IPS DF 6.9 (cell line): ENCODE data around the gene STIM1.

ENCODE experiments used
- DNase-seq: peaks from one replicate; pipeline ENCODE4 v3.0.0-alpha.2; 2013; ENCODE audit warnings: low read depth, low spot score
- H3K27ac ChIP-seq: one replicate; pipeline ENCODE4 v1.5.1; 2013; ENCODE audit warnings: low read length, control low read depth
- H3K27me3 ChIP-seq: 2 replicates; pipeline ENCODE4 v1.6.1; 2013; ENCODE audit warnings: mild to moderate bottlenecking, low read length; ENCODE audit not compliant: control insufficient read depth, insufficient read depth
- H3K36me3 ChIP-seq: 2 replicates; pipeline ENCODE4 v1.6.1; 2013; ENCODE audit warnings: low read length; ENCODE audit not compliant: control insufficient read depth, insufficient read depth
- H3K4me1 ChIP-seq: 2 replicates; pipeline ENCODE4 v1.6.1; 2013; ENCODE audit warnings: low read length; ENCODE audit not compliant: control insufficient read depth, insufficient read depth
- H3K4me3 ChIP-seq: 2 replicates; pipeline ENCODE4 v1.5.1; 2013; ENCODE audit warnings: mild to moderate bottlenecking, low read length
- H3K9me3 ChIP-seq: 2 replicates; pipeline ENCODE4 v1.6.1; 2013; ENCODE audit warnings: low read length, inconsistent platforms; ENCODE audit not compliant: control insufficient read depth, insufficient read depth
- WGBS: extraction: QIAGEN DNeasy Blood & Tissue Kit; methylation state at CpG from one replicate; pipeline ENCODE4 v1.1.7; 2013; ENCODE audit warnings: mixed read lengths, missing lambda C conversion rate; ENCODE audit not compliant: insufficient read length, insufficient coverage; 5-methylcytosine and 5-hydroxymethylcytosine counted together

Gene STIM1

DNA sequence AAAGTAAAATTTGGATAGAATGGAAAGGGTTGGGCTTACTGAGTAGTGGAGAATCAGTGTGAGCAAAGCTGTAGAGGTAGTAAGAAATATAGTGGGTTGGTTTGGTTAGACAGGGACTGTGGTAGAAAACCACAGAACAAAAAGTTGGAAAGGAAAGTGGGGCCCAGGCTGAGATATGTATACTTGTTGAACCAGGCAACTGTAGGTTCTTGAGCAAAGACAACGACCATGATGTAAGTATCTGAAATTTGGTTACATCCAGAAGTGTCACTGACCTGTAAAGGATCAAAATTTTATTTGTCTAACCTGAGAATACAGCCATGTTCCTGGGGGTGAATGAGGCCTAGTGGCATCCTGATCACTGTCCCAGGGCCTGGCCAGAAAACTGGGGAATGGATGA lies 114.1 kb downstream of the STIM1 start:
- DNase-seq, result no peak
- Histone ChIP-seq H3K4me3 (no peak overlapping the region), H3K27me3 (no peaks in the 10 kb centered on the region), H3K27ac (no peak overlapping the region), H3K36me3 (no peaks in the 10 kb centered on the region), H3K9me3 (no peaks in the 10 kb centered on the region), H3K4me1 (no peaks in the 10 kb centered on the region)
- WGBS, result no CpG with 5 or more reads among the region's 1 CpG

DNA sequence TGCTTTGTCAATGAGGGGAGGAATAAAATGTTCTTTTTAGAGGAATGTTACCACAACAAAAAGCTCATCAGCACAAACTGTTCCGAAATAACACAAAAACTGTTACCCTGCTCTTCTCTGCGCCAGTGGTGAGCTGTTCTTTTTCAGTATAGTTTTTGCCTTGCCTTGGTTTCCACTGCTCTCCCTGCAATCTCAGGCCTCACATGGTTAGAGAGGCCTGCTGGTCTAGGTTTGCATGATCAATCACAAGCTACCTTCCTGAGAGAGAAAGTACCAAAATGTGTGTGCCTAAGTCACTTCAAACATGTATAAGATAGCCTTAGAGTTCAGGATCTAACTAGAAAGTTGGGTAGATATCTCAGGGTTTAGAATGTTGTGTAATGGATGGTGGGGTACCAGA lies 114.6 kb downstream of the STIM1 start:
- no CpG with 5 or more reads among the region's 2 CpGs for WGBS
- Histone ChIP-seq H3K27ac (no peak overlapping the region), H3K4me1 (no peaks in the 10 kb centered on the region), H3K36me3 (no peaks in the 10 kb centered on the region), H3K4me3 (no peak overlapping the region), H3K27me3 (no peaks in the 10 kb centered on the region), H3K9me3 (no peaks in the 10 kb centered on the region)
- DNase-seq, result no peak

DNA sequence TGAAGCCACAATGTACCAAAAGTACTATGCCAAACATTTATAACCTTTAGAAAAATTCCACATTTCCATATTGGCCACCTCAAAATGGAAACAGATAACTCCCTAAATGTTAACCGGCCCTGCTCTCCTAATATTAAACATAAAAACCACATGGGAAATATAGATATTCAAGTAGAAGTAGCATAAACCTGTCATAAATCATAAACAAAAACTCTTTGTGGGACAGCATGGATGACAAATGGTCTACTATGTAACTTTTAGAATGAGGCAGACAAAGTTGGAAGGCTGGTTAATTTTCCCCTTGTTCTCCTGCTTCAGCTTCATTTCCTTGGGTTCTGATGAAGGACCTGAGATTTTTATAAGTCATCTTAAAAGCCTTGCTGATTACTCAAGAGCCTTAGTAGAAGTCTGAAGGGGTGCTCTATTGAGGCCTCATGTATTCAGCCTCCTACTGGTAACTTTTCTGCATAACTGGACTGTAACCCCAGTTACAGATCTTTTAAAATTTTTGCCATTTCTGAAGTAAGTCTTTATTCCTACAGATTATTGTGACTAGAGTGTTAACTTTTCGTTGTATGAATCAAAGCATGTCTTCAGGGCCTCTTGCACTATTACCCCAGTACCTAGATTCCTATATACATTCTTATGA lies 116.4 kb downstream of the STIM1 start:
- Histone ChIP-seq H3K36me3 (no peaks in the 10 kb centered on the region), H3K27ac (no peak overlapping the region), H3K9me3 (no peaks in the 10 kb centered on the region), H3K4me3 (no peak overlapping the region), H3K27me3 (no peaks in the 10 kb centered on the region), H3K4me1 (no peaks in the 10 kb centered on the region)
- no CpG with 5 or more reads among the region's 2 CpGs for WGBS
- DNase-seq, result no peak

DNA sequence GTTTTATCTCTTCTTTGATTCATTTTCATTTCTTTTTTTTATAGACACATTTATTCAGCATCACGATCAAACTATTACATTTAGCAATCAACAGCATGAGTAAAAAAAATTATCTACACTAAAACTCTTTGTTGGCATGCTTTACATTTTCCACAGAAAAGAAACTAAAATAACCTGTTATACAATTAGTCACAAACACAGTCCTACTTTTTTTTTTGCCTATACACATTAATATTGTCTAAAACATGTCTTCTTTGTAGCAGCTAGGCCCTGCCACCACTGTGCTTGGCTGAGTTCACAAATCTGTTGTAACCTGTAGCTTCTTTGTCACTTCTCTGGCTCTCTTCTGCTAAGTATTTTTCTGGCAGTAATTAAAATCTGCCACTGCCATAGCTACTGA lies 117.0 kb downstream of the STIM1 start:
- H3K4me1 ChIP-seq, result no peaks in the 10 kb centered on the region
- H3K27ac ChIP-seq, result no peak overlapping the region
- WGBS, result 100% methylated on average over 1 of the region's 1 CpG
- H3K4me3 ChIP-seq, result no peak overlapping the region
- H3K27me3 ChIP-seq, result no peaks in the 10 kb centered on the region
- no peak for DNase-seq
- no peaks in the 10 kb centered on the region for H3K9me3 ChIP-seq
- no peaks in the 10 kb centered on the region for H3K36me3 ChIP-seq

DNA sequence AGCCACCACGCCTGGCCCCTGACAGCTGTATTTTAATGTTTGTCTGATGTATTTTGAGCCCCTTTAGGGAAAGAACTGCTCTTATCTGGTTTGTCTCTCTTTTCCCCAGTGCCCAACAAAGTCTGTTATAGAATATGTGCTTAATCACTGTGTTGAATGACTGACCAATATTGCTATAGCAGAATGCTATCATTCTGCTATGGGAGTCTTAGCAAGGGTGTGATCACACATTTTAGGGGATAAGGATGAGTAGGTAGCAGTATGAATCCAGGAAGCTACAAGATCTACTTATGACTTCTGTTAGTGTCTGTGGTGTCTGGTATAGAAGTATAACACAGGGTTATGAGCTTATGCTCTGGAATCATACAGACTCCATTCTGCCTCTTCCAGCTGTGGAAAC lies 121.6 kb downstream of the STIM1 start:
- no peak for DNase-seq
- Histone ChIP-seq H3K36me3 (no peaks in the 10 kb centered on the region), H3K4me1 (no peaks in the 10 kb centered on the region), H3K27me3 (no peaks in the 10 kb centered on the region), H3K4me3 (no peak overlapping the region), H3K9me3 (no peaks in the 10 kb centered on the region), H3K27ac (no peak overlapping the region)
- WGBS, result no CpG with 5 or more reads among the region's 1 CpG

DNA sequence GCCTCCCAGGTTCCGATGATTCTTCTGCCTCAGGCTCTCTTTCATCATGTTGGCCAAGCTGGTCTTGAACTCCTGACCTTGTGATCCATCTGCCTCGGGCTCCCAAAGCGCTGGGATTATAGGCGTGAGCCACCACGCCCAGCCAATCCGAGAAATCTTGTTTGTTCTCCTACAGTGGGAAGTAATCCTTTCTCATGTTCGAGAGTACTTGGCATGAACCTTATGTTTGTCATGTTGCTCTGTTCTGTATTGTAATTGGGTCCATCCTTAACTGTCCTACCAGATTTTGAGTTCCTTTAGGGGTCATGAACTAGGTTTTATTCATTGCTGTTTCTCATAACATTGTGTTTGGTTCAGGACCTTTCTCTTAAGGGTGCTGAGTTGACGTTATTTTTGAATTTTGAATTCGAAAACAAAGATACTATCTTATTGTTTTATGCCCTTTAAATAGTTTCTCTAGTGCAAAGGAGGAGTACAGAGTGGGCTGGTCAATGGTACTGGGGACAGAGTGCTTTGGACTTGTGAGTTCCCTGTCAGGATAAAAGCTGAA lies 125.7 kb downstream of the STIM1 start:
- H3K27ac ChIP-seq, result no peak overlapping the region
- H3K4me3 ChIP-seq, result no peak overlapping the region
- no peaks in the 10 kb centered on the region for H3K4me1 ChIP-seq
- no peaks in the 10 kb centered on the region for H3K27me3 ChIP-seq
- H3K36me3 ChIP-seq, result no peaks in the 10 kb centered on the region
- no CpG with 5 or more reads among the region's 9 CpGs for WGBS
- no peak for DNase-seq
- H3K9me3 ChIP-seq, result no peaks in the 10 kb centered on the region

DNA sequence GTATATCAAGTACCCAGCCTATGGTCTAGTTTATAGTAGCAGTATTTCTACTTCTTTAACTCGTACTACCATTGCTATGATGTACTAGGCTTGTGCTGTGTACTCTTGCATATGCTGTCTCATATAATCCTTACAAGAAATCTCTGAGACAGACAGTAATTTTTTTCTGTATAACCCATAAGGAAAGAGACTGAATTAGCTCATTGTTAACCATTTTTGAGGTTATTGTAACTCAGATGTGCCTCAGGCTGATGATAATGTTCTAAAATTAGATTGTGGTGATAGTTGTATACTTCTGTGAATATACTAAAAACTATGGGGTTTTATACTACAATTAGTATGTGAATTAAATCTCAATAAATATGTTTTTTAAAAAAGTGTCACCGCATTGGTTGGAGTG lies 127.0 kb downstream of the STIM1 start:
- no CpG with 5 or more reads among the region's 2 CpGs for WGBS
- no peak for DNase-seq
- H3K27ac ChIP-seq, result no peak overlapping the region
- H3K4me1 ChIP-seq, result no peaks in the 10 kb centered on the region
- H3K4me3 ChIP-seq, result no peak overlapping the region
- H3K9me3 ChIP-seq, result no peaks in the 10 kb centered on the region
- no peaks in the 10 kb centered on the region for H3K36me3 ChIP-seq
- H3K27me3 ChIP-seq, result no peaks in the 10 kb centered on the region

DNA sequence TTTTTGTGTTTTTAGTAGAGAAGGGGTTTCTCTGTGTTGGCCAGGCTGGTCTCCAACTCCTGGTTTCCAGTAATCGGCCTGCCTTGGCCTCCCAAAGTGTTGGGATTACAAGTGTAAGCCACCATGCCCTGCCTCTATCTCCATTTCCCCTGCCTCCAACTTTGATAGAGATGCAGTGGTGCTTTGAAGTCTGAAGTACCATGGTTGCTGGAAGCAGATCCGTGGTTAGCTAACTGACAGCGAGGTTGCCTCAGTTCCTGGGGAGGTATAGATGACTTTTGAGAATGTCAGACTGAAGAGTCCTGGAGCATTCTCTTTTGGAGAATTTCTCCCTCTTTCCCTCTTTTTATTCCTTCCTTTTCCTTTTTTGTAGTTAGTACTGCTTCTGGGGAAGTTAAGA lies 127.6 kb downstream of the STIM1 start:
- H3K27me3 ChIP-seq, result no peaks in the 10 kb centered on the region
- WGBS, result no CpG with 5 or more reads among the region's 3 CpGs
- H3K4me3 ChIP-seq, result no peak overlapping the region
- no peak for DNase-seq
- H3K27ac ChIP-seq, result no peak overlapping the region
- H3K36me3 ChIP-seq, result no peaks in the 10 kb centered on the region
- no peaks in the 10 kb centered on the region for H3K4me1 ChIP-seq
- no peaks in the 10 kb centered on the region for H3K9me3 ChIP-seq

DNA sequence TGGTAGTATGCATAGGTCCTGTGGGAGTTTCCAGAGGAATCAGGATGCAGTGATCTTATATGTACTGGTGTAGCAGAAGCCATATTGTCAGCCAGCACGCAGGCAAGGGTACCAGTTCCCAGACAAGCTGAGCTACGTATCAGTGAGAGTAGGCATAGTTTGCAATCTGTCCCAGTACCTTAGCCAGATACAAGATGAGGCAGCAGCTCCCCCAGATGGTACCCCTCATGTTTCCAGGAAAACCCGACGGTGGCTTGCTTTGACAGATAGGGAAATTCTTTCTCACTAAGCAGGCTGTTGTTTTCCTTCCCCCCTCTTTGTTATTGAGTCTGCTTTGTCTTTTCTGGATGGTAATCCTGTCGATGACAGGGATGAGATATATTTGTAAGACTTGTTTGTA lies 129.4 kb downstream of the STIM1 start:
- peak; percentile 4 for DNase-seq
- H3K9me3 ChIP-seq, result no peaks in the 10 kb centered on the region
- no peak overlapping the region for H3K4me3 ChIP-seq
- no CpG with 5 or more reads among the region's 5 CpGs for WGBS
- no peaks in the 10 kb centered on the region for H3K36me3 ChIP-seq
- H3K27me3 ChIP-seq, result no peaks in the 10 kb centered on the region
- H3K4me1 ChIP-seq, result no peaks in the 10 kb centered on the region
- H3K27ac ChIP-seq, result no peak overlapping the region

DNA sequence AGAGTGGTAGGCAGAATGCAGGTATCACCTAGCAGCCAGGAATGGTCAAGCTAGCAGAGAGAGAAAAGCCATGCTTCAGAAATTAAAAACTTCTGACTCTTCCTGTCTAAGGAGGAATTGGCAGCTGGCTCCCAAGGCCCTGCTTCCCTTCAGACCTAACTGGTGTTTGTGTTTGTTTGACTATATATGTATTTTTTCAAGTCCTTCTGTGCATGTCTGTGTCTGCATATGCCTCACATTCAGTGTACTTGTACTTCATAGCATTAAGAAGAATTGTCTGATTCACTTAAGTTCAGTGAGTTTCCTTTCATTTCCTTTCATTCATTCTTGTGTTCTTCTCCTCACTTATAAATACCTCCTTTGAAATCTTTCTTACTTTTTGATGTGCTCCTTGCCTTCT lies 130.2 kb downstream of the STIM1 start:
- H3K27me3 ChIP-seq, result no peaks in the 10 kb centered on the region
- no peak for DNase-seq
- no peaks in the 10 kb centered on the region for H3K4me1 ChIP-seq
- no peak overlapping the region for H3K27ac ChIP-seq
- no peaks in the 10 kb centered on the region for H3K9me3 ChIP-seq
- H3K36me3 ChIP-seq, result no peaks in the 10 kb centered on the region
- H3K4me3 ChIP-seq, result no peak overlapping the region

DNA sequence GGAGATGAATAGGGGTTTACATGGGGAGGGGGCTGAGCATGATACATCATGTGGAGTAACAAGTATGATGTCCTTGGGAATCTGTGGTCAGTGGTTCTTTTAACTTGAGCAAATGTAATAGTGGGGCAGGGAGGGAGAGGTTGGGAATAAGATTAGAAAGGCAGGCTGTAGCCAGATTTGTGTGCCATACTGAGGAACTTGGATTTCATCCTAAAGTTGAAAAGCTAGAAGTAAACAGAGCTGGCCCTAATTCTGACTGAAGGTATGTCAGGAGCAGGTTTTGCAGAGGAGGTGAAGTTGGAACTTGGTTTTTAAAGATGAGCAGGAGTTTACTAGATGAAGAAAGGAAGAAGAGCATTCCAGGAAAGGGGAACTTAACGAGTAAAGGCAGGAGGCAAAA lies 130.8 kb downstream of the STIM1 start:
- Histone ChIP-seq H3K9me3 (no peaks in the 10 kb centered on the region), H3K27me3 (no peaks in the 10 kb centered on the region), H3K4me1 (no peaks in the 10 kb centered on the region), H3K4me3 (no peak overlapping the region), H3K36me3 (no peaks in the 10 kb centered on the region), H3K27ac (no peak overlapping the region)
- no peak for DNase-seq
- no CpG with 5 or more reads among the region's 1 CpG for WGBS
